ENCODE measurements around the gene XIRP1.

- TF ChIP-seq CTCF (IDR thresholded peaks at IDR 0.05) (no peak), EZH2 (IDR thresholded peaks at IDR 0.05; ENCODE audit: borderline replicate concordance, insufficient read depth, low read depth, low read length, poor library complexity, severe bottlenecking) (no peak)
These were observed 49.2 kb upstream of the XIRP1 start for GRCh38 chr3:39241561-39241960.
